Nephron (organoid): ENCODE results near the gene NRXN2.
A peak's percentile ranks its signal among the peaks of the same experiment; 100 is the strongest.

Experiments used
- H3K27ac Mint-ChIP-seq, 3 experiments: 2 replicates each; pipeline ENCODE4 v1.8.0; 2020; ENCODE audit warnings: mixed read lengths in 3 of 3, mild to moderate bottlenecking in 2 of 3, moderate library complexity in 1 of 3
- H3K27me3 Mint-ChIP-seq: 2 replicates; pipeline ENCODE4 v1.8.0; 2021; ENCODE audit warnings: low read depth, mild to moderate bottlenecking, moderate library complexity, mixed read lengths
- H3K36me3 Mint-ChIP-seq: 2 replicates; pipeline ENCODE4 v1.8.0; 2020; ENCODE audit warnings: low read depth, mixed read lengths
- H3K4me1 Mint-ChIP-seq: 2 replicates; pipeline ENCODE4 v1.8.0; 2020; ENCODE audit warnings: mixed read lengths
- H3K4me3 Mint-ChIP-seq, 3 experiments: 2 replicates each; pipeline ENCODE4 v1.8.0; 2020; ENCODE audit warnings: mild to moderate bottlenecking in 3 of 3, mixed read lengths in 3 of 3, moderate library complexity in 2 of 3
- H3K9me3 Mint-ChIP-seq: 2 replicates; pipeline ENCODE4 v1.8.0; 2020; ENCODE audit warnings: mixed read lengths
- CTCF ChIP-seq, 3 experiments: fragments of 200-600 bp; sonication (generic); IDR thresholded peaks; one replicate each; pipeline ENCODE4 v1.5.0; 2021; ENCODE audit warnings: antibody characterized with exemption in 3 of 3; ENCODE audit not compliant: unreplicated experiment in 3 of 3

The NRXN2 gene

GRCh38 chr11:64571050-64571409 is 152.0 kb downstream of the NRXN2 start:
- Mint-ChIP-seq H3K27ac (no peak overlapping the region), H3K9me3 (no peaks in the 10 kb centered on the region), H3K4me1 (peaks cover 21% of the 10 kb centered on the region), H3K27me3 (peaks cover 9% of the 10 kb centered on the region), H3K4me3 (no peak overlapping the region), H3K36me3 (no peaks in the 10 kb centered on the region)
- TF ChIP-seq CTCF (IDR thresholded peaks at IDR 0.05; ENCODE audit: unreplicated experiment in 3 of 3), result no peak

- TF ChIP-seq CTCF (IDR thresholded peaks at IDR 0.05; ENCODE audit: unreplicated experiment in 3 of 3), result no peak
- H3K9me3 Mint-ChIP-seq, result no peaks in the 10 kb centered on the region
- peak overlapping the region in 1 of 3 experiments; percentile 31 for H3K27ac Mint-ChIP-seq
- no peak overlapping the region for H3K4me3 Mint-ChIP-seq
- no peaks in the 10 kb centered on the region for H3K36me3 Mint-ChIP-seq
- H3K4me1 Mint-ChIP-seq, result peaks cover 26% of the 10 kb centered on the region
- H3K27me3 Mint-ChIP-seq, result peaks cover 9% of the 10 kb centered on the region
These were observed 152.7 kb downstream of the NRXN2 start for GRCh38 chr11:64570341-64570740.

DNA sequence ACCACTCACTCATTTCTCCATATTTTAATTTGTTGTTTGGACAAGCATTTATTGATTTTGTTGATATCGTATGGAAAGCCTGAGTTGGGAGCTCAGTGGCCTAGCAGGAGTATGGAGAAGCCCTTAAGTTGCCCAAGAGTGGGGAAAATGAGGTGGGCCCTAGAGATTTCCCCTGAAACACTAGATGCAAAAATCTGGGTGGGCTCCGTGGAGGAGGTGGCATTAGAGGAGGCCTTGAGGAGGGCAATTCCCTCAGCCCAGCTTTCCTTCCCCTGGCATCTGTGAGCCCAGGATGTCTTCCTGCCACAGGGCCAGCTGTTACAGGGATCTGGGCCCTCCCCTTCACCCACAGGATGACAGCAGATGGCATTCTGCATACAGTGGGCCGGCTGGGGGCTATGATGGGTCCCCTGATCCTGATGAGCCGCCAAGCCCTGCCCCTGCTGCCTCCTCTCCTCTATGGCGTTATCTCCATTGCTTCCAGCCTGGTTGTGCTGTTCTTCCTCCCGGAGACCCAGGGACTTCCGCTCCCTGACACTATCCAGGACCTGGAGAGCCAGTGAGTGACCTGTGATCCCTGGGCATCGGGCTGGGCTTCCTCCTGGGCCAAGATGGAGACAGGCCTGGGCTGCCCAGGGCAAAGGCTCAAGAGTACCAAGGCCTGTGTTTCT is 153.6 kb downstream of the NRXN2 start:
- H3K4me3 Mint-ChIP-seq, result no peak overlapping the region
- peaks cover 9% of the 10 kb centered on the region for H3K27me3 Mint-ChIP-seq
- H3K9me3 Mint-ChIP-seq, result no peaks in the 10 kb centered on the region
- peak overlapping the region in 1 of 3 experiments; percentile 31 for H3K27ac Mint-ChIP-seq
- TF ChIP-seq CTCF (IDR thresholded peaks at IDR 0.05; ENCODE audit: unreplicated experiment in 3 of 3), result no peak
- H3K4me1 Mint-ChIP-seq, result peaks cover 26% of the 10 kb centered on the region
- H3K36me3 Mint-ChIP-seq, result no peaks in the 10 kb centered on the region

DNA sequence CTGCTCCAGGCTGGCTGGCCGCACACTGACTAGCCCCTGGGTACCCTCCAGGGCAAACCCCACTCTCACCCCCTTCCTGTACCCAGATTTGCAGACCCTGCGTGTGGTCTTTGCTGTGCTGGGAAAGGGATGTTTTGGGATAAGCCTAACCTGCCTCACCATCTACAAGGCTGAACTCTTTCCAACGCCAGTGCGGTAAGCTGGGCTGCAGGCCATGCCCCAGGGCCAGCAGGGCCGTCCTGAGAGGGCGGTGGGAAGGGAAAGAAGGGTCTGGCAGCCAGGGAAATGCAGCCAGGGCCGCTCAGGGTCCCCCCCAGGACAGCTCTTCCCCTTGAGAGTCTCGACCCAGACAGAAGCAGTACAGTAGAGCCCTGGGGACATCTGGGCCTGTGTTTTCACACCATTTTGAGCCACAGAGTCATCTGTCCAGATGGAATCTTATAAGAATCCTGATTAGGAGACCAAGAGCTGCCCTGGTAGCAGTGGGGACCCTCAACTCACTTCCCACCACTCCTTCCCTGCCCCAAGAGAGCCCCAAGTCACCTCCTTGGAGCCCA is 154.3 kb downstream of the NRXN2 start:
- H3K9me3 Mint-ChIP-seq, result no peaks in the 10 kb centered on the region
- H3K4me3 Mint-ChIP-seq, result no peak overlapping the region
- no peak overlapping the region for H3K27ac Mint-ChIP-seq
- no peaks in the 10 kb centered on the region for H3K36me3 Mint-ChIP-seq
- peaks cover 9% of the 10 kb centered on the region for H3K27me3 Mint-ChIP-seq
- H3K4me1 Mint-ChIP-seq, result peaks cover 26% of the 10 kb centered on the region
- TF ChIP-seq CTCF (IDR thresholded peaks at IDR 0.05; ENCODE audit: unreplicated experiment in 3 of 3), result no peak

DNA sequence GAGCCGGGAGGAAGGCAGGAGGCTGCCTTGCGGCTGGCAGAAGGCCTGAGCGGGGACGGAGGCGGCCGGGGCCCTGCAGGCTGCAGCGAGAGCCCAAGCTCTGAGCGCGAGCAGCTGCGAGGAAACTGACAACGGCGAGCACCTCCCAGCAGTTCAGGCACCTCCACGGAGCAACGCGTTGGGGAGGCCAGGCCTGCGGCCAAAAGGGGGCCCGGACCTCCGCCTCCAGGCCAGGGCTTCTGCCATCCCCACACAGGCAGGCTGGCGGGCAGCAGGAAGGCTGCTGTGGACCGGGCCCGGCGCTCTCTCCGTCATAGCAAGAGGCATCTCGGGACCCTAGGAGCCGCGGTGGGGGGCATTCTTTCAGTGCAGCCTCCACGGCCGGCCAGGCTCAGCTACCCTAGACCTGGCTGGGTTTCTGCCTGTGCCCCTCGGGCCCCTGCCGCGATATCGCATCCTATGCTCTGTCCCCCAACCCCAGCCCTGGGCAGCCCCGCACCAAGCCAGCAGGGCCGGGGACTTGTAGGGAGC is 154.9 kb downstream of the NRXN2 start:
- H3K36me3 Mint-ChIP-seq, result no peaks in the 10 kb centered on the region
- no peak overlapping the region for H3K27ac Mint-ChIP-seq
- H3K4me3 Mint-ChIP-seq, result no peak overlapping the region
- H3K9me3 Mint-ChIP-seq, result no peaks in the 10 kb centered on the region
- no peak for TF ChIP-seq CTCF (IDR thresholded peaks at IDR 0.05; ENCODE audit: unreplicated experiment in 3 of 3)
- H3K4me1 Mint-ChIP-seq, result peaks cover 26% of the 10 kb centered on the region
- H3K27me3 Mint-ChIP-seq, result peaks cover 9% of the 10 kb centered on the region
